Endothelial cell of umbilical vein (primary cell): ENCODE data around the gene GFRA3.

ENCODE experiments used
- EZH2 ChIP-seq: IDR thresholded peaks from 2 replicates; pipeline ENCODE4 v1.6.1; 2012; ENCODE audit warnings: borderline replicate concordance, low read depth, mild to moderate bottlenecking, moderate library complexity, low read length, inconsistent platforms; ENCODE audit not compliant: severe bottlenecking
- POLR2A ChIP-seq: IDR thresholded peaks from 2 replicates; pipeline ENCODE4 v1.6.1; 2012; ENCODE audit warnings: low read depth, mild to moderate bottlenecking, control low read depth, low read length
- POLR2AphosphoS5 ChIP-seq: IDR thresholded peaks from 2 replicates; pipeline ENCODE4 v1.6.1; 2012; ENCODE audit warnings: low read depth, mild to moderate bottlenecking, control low read depth, low read length, moderate library complexity; ENCODE audit not compliant: insufficient read depth
- TF ChIP-seq, protein P1 (sequence below), 2 donors: IDR thresholded peaks; 1 replicate in 1 of 2; 2 replicates in 1 of 2; pipeline ENCODE4 v1.5.1; 2011; ENCODE audit warnings: low read length in 2 of 2, mild to moderate bottlenecking in 2 of 2, moderate library complexity in 2 of 2, control low read depth in 1 of 2, inconsistent platforms in 1 of 2, low read depth in 1 of 2; ENCODE audit not compliant: insufficient read depth in 1 of 2; ENCODE audit errors: extremely low read depth in 1 of 2

- TF ChIP-seq POLR2A (no peak), POLR2AphosphoS5 (no peak), EZH2 (no peak)
- TF ChIP-seq, protein P1, sequence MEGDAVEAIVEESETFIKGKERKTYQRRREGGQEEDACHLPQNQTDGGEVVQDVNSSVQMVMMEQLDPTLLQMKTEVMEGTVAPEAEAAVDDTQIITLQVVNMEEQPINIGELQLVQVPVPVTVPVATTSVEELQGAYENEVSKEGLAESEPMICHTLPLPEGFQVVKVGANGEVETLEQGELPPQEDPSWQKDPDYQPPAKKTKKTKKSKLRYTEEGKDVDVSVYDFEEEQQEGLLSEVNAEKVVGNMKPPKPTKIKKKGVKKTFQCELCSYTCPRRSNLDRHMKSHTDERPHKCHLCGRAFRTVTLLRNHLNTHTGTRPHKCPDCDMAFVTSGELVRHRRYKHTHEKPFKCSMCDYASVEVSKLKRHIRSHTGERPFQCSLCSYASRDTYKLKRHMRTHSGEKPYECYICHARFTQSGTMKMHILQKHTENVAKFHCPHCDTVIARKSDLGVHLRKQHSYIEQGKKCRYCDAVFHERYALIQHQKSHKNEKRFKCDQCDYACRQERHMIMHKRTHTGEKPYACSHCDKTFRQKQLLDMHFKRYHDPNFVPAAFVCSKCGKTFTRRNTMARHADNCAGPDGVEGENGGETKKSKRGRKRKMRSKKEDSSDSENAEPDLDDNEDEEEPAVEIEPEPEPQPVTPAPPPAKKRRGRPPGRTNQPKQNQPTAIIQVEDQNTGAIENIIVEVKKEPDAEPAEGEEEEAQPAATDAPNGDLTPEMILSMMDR (IDR thresholded peaks at IDR 0.05; ENCODE audit: extremely low read depth in 1 of 2, insufficient read depth in 1 of 2, low read depth in 1 of 2, low read length in 2 of 2), result no peak
These were observed 61.6 kb downstream of the GFRA3 start for GRCh38 chr5:138212828-138213160.
